IPS DF 4.7 (cell line): ENCODE results near the gene MFSD2B.
"Not testable (repeated sequence)": the region's sequence is repeated elsewhere in the genome, so short reads cannot be mapped to it uniquely, and the experiment has no call there.

Source experiments
- DNase-seq: peaks from one replicate; pipeline ENCODE4 v3.0.0-alpha.2; 2013; ENCODE audit warnings: low spot score; ENCODE audit errors: extremely low read depth

The MFSD2B gene

GRCh38 chr2:24018241-24018640 is 8.4 kb downstream of the MFSD2B start:
- no peak for DNase-seq

- no peak for DNase-seq
These were observed 9.8 kb downstream of the MFSD2B start for GRCh38 chr2:24019729-24020128.

- DNase-seq, result no peak
These were observed 10.4 kb downstream of the MFSD2B start for GRCh38 chr2:24020244-24020643.

GRCh38 chr2:24021122-24021998 is 11.5 kb downstream of the MFSD2B start:
- DNase-seq, result no peak

GRCh38 chr2:24022324-24022974 is 12.6 kb downstream of the MFSD2B start:
- no peak for DNase-seq

- no peak for DNase-seq
These were observed 13.2 kb downstream of the MFSD2B start for GRCh38 chr2:24022975-24023575.

GRCh38 chr2:24024018-24024417 is 14.1 kb downstream of the MFSD2B start:
- DNase-seq, result no peak

GRCh38 chr2:24024996-24025663 is 15.2 kb downstream of the MFSD2B start:
- no peak for DNase-seq

GRCh38 chr2:24026233-24026632 is 16.3 kb downstream of the MFSD2B start:
- DNase-seq, result no peak

- no peak for DNase-seq
These were observed 29.1 kb downstream of the MFSD2B start for GRCh38 chr2:24038786-24039499.

- DNase-seq, result no peak
These were observed 30.6 kb downstream of the MFSD2B start for GRCh38 chr2:24040511-24040910.

- DNase-seq, result not testable (repeated sequence)
These were observed 33.2 kb downstream of the MFSD2B start for GRCh38 chr2:24043133-24043532.

GRCh38 chr2:24045511-24046508 is 35.9 kb downstream of the MFSD2B start:
- no peak for DNase-seq

- no peak for DNase-seq
These were observed 36.7 kb downstream of the MFSD2B start for GRCh38 chr2:24046599-24046929.

GRCh38 chr2:24046930-24047702 is 37.2 kb downstream of the MFSD2B start, which contains the start of gene WDCP:
Gene WDCP, minus strand, starts transcription at chr2:24047391. Its CDS starts 7,897 bp downstream, at chr2:24039494.
- DNase-seq, result peak; percentile 91

GRCh38 chr2:24047703-24048033 is 37.8 kb downstream of the MFSD2B start:
- DNase-seq, result no peak

GRCh38 chr2:24048769-24049484 is 39.0 kb downstream of the MFSD2B start:
- no peak for DNase-seq

GRCh38 chr2:24049485-24050021 is 39.7 kb downstream of the MFSD2B start, which contains the start of gene FKBP1B:
Gene FKBP1B, plus strand, starts transcription at chr2:24049741. Its CDS starts 109 bp downstream, at chr2:24049850.
- no peak for DNase-seq
